GM21367 (cell line): ENCODE measurements around the gene GRIK1.

ENCODE experiments used
- ATAC-seq: cut with Tn5 transposase; IDR thresholded peaks from one replicate; pipeline ENCODE4 v1.9.1; 2021; ENCODE audit not compliant: unreplicated experiment

Gene GRIK1

DNA sequence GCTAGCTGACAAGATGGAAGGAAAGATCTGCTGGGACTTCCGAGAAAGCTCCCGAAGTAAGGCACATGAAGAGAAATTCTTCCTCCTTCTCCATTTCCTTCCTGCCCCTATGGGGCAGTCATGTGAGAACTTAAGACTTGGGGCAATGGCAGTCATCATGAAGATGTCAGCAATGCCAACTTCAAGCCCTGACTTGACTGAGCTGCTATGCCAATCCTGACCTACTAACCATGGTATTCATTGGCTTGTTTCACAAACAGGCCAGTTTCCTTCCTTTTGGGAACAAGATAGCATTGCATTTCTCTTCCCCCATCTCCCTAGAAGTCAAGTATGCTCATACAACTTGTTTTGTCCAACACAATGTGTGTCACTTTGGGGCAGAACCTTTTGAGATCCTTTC is 25.5 kb downstream of the GRIK1 start:
- ATAC-seq, result no peak

DNA sequence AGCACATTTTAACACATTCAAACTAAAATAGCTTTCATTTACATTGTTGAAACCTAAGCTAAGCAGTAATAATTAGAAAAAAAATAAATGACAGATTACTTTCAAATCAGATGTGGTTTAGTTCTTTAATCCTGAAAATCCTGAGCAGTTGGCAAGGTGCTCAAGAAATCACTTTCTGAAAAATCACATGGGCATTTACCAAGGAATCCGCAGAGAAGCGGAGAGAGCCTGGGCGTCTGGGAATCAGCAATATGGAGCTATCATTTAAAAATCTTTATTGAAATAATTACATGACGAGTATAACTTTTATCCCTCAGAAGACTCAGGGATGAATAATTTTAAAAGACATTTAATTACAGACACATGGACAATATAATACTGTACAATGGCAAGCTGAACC is 30.2 kb downstream of the GRIK1 start:
- ATAC-seq, result no peak

DNA sequence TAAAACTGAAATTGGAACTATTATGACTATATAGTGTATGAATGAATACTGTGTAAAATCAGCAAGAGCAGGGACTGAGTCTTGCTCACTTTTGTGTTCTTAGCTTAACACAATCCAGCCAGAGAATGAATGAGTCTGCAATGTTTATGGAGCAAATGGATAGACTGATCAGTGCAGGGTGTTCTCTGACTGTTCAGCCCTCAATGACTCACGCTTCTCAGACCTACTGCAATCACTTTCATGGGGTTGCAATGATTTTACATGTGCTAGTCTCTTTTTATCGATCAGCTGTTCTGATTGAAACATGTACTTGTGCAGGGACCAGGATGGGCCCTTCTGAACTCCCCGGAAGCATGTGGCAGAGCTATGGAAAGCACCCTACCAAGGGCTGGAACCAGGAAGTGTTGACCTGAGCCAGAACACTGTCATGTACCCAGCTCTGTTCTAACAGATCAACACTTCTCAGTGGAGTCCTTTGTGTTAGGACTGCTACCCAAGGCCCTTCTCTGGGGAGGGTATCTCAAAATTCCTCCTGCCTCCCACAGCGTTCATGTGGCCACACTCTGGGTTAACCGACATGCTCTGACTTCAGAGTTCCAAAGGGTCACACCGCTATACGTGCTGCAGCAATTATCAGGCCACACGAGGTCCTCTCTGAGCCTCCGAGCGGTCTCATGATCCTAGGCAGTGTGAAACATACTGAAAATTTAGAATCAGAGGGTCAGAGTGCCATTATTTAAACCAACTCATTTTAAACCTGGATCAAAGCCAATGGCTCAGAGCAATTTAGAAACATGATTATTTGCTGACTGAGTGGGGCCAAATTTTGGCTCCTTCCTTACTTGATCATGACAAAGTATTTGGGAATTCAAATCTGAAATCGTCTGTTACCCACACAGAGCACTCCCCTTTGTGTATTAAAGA is 35.2 kb downstream of the GRIK1 start:
- no peak for ATAC-seq

DNA sequence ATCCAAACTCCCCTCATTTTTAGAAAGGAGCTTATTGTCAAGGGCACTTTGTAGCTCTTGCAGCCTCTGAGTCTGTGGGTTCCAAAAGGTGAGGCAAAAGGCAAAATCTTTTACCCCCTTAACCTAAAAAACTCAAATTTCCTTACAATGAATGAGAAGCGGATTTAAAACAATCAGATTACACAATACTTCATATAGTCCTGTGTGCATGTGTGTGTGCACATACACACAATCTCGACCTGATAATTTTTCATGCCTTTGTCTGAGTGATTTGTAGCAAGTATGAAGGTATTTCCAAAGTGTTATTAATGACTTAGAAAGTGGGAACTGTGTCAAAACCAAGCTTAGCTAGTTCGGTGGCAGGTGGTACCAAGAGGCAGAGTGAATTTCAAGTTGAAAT is 42.9 kb downstream of the GRIK1 start:
- ATAC-seq, result no peak

DNA sequence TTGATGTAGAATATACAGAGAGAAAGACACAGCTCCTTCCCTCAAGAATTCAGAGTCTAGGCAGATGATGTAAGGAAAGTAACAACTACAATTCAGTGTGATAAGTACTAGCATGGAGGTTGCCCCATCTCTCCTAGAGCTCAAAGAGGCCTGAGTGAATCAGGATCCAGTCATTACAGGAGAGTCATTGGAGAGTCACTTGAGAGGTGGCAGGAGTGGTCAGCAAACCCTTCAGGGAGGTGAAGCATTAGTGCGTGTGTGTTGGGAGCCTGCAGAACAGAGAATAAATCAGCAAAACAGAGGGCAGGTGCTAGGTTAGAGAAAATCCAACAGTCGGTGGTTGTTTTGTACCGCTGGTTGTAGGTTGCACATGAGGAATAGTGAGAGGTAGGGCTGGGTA is 46.1 kb downstream of the GRIK1 start:
- ATAC-seq, result no peak

DNA sequence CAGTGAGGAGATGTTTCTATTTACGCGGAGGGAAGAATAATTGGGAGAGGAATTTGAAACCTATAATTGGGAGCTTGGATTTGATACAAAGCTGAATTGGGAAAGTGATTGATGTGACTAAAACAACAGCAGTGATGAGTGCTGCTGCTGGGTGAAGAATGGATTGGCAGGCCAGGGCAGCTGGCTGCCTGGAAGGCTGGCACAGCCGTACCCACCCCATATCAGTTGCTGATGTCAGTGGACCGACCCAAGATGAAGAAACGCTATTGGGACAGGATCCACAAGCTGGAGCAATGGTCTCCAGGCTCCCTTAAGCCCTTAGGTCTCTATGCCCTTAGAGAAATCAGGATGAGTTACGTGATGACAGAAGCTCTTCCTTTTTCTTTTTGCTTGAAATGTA is 47.4 kb downstream of the GRIK1 start:
- ATAC-seq, result no peak

DNA sequence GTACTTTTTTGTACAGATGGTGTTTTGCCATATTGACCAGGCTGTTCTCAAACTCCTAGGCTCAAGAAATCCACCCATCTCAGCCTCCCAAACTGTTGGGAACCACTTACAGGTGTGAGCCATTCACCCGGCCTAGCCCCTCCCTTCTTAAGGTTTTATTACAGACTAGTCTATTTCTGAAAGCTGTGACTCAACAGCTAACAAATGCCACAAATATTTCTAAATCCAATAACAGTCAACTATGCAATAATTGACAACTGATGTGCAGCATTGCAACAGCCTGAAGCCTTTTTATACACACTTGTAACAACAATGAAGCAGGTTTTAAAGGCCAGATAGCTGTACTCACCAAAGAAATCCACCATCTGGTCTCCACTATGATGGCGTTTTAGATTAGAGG is 51.4 kb downstream of the GRIK1 start:
- ATAC-seq, result no peak

DNA sequence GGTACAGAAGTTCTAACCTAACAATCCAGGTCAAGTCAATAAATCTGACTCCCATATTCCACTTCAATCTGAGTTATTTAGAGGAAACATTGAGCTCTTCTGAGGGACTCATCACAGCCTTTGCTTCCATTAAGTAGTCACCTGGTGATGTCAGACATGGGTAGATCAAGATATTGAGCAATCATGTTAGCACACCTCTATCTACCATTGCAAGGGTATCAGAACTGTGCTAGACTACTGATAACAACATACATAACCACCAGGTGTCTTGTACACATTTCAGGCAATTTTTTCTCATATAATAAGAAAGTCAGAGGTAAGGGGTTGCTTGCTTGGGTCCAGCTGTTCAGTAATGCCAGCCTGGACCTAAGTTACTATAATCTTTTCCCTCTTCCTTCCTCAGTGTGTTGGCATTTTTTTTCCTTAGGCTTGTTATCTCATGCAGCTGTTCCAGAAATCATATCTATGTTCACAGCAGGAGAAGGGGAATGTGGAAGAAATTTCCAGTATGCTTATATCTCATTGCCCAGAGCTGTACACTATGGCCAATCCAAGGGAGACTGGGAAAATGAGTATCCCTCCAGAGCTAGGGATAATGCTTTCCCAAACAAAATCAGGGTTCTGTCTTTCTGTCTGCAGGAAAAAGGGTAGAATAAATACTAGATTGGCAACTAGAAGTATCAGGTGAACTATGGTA is 52.3 kb downstream of the GRIK1 start:
- no peak for ATAC-seq

DNA sequence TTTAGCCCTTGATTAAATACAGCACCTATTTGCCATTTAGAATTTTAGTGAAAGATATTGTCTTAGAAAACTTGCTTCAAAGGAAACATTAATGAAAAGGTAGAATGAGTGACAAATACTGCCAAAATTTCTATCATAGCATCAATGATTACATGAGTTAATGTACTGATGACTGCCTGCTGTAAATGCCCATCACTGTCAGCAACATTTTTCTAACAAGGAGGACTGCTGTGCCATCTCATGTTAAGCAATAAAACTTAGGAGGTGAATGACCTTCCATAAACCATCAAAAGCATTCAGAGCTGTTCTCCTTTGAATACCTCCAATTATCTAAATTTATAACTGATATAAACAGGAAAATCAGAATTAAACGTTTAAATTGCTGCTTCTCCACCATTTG is 54.3 kb downstream of the GRIK1 start:
- no peak for ATAC-seq

DNA sequence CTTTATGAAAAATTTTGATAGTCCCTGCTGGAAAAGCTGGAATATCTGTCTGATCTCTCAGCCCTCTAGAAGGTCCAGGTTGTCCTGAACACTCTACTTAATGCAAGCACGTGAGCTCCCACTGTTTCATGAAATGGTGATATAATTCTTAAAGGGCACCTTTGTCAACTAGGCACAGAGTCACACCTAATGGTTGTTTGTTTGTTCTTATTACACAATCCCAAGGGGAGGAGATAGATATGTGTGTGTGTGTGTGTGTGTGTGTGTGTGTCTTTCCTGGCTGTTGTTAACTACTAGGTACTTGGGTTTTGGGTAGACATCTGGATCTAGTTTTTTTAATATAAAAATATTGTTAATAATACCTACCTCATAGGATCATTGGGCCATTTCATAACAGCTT is 63.9 kb downstream of the GRIK1 start:
- no peak for ATAC-seq

DNA sequence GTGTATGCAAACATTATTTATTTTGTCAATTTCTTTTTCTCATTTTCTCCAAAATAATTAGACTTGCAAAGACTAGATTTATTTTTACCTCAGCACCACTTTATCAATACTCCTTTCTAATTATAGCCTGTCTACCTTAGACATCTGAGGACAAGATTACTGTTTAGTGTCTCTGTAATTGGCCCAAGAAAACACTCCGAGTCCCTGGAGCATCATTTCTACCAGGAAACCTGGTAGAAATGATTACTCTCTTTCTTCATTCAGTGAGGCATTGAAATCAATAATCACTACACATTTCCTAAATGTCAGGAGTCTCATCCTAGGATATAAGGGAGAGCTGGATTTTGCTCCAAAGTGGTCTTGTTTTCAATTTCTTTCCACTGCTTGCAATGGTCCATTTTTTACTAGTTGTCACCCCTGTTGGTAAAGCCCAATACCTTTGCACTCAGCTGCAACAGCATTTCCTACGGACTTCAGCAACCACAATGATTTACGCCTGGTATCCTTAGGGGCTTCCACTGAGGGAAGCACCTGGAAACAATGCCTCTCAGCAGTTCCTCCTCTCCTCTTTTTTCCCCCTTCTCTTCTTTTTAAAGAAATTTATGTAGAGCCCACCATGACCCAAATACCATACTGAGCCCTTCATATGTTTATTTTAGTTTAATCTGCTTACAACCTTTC is 64.6 kb downstream of the GRIK1 start:
- ATAC-seq, result no peak

DNA sequence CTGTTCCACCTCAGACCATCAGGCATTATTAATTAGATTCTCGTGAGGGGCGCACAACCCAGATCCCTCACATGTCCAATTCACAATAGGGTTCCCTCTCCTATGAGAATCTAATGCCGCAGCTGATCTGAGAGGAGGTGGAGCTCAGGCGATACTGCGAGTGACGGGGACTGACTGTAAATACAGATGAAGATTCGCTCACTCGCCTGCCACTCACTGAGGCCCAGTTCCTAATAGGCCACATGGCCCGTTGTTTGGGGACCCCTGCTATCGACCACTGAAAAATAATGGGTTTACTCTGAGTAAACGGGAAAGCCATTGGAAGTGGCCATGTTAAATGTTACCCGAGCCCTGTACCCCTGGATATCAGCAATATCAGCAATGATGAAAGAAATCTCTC is 65.9 kb downstream of the GRIK1 start:
- no peak for ATAC-seq

DNA sequence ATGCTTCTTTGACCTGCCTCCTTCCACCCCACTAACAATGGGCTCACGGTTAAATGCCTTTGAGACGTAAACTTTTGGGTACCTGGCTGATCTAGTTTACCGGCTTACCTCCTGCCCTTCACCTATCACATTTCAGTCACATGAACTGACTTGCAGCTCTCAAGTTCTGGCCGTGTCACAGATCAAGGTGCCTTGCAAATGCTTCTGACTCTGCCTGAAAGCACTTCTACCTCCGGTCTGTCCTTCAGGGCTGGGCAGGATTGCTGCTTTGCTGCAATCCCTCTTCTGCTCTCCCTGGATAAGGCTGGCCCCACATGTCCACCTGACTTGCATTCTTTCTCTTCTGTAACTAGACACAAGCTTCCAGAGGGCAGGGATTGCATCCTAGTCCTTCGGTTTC is 69.0 kb downstream of the GRIK1 start:
- no peak for ATAC-seq

DNA sequence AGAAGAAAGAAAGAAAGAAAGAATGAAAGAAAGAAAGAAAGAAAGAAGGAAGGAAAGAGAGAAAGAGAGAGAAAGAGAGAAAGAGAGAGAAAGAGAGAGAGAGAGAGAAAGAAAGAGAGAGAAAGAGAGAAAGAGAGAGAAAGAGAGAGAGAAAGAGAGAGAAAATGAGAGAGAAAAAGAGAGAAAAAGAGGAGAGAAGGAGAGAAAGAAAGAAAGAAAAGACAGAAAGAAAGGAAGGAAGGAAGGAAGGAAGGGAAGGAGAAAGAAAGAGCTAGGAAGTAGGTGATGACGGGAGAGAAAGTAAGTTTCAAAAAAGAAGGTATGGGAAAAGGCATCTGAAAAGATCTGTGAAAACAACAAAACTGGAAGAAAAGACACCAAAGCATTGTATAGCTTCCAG is 72.0 kb downstream of the GRIK1 start:
- no peak for ATAC-seq

DNA sequence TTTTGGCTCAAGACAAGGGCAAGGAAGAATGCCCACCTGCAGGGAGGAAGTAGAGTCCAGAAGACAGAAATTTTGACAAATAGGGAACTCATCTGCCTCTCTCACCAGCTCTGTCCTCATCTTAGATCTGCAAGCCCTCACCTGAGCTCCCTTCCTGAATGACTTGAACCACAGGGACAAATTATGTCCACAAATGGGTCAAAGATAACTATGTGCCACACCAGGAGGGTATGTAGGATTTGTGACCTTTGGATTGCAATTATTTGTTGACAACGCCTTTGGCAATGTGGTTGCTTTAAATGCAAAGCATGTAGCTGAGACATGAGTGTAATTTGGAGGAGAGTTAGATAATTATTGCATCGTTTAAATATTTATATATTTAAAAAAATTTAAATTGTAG is 79.5 kb downstream of the GRIK1 start:
- no peak for ATAC-seq

DNA sequence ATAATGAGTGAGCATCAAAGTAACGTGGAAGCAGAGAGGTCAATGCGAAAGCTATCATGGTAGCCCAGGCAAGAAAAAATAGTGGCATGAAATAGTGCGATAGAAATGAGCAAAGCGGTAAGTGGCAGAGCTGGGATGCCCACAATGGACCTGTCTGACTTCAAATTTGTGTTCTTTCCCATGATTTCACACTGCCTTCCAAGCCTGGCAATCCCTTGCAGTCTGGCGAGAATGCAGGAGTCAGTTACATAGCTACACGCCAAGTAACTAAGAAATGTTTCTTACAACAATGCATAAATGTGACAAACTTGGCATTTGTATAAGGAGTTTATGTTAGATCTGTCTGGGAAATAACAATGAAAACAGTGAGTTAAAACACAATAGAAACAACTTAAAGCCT is 82.6 kb downstream of the GRIK1 start:
- ATAC-seq, result no peak

DNA sequence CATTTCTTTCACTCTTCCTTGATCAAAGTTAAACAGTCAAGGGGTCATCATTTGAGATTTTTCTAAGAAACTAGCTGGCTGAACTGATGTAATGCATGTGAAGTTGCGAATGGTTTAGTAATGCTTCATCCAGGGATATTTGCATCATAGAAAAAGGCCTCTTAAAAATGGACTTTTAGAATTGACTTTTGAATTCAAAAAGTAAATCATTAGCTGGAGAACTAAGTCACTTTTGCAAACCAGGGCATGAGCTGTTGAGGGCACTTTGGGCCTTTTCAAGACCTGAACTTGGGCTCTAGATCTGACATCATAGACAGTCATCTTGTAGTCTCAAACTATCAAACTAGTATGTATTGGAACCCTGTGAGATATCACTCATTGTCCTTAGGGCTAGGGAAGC is 85.0 kb downstream of the GRIK1 start:
- no peak for ATAC-seq

DNA sequence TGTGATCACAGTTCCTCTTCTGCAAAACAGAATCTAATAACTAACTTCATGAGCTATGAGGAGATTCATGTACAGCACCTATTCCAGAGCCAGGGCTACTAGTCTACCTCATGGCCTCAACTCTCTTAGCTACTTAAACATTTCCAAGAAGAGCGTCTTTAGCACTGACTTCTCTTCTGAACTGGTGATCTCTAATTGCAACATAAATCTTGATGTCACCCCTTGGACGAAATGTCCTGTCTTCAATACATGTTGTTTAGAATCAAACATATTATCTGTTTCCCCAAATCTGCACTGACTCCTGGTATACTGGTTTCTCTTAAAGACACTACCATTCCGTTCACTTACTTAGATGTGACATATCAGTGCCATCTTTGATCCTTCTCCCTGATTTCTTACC is 88.2 kb downstream of the GRIK1 start:
- no peak for ATAC-seq

DNA sequence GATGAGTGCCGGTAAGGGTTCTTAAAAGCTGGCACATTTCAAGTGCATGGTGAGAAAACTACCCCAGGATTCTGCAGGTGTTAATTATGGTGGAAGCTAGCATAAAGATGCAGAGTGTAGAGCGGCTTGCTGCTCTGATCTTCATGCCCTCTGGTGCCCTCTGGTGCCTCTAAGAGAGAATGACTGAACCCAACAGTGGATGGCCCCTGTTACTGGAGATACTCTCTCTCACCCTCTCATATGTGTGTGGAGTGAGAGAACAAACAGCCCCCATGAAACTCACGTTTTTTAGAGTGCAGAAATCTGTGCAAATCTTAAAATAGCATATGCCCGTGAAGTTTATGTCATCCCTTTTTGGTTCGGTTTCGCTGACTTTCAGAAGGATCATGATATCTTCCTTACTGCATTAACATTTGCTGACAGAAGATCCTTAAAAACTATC is 90.0 kb downstream of the GRIK1 start:
- peak; percentile 96 for ATAC-seq

DNA sequence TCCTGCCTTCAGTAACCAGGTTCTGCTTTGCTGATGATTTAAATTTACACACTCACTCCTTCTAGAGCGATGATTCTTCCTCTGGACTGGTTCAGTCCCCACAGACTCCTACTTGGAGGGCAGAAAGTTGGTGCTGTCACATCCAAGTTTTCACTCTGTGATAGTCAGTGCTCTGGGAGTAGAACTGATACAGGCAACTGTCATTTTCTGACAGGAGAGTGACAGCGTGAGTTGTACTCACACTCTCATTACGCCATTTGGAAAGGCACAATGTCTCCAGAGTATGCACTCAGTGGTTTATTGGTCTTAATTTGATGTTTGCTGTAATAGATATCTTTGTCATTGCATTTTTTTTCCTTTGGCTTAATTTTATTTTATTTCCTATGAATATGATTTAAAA is 96.0 kb downstream of the GRIK1 start:
- no peak for ATAC-seq

DNA sequence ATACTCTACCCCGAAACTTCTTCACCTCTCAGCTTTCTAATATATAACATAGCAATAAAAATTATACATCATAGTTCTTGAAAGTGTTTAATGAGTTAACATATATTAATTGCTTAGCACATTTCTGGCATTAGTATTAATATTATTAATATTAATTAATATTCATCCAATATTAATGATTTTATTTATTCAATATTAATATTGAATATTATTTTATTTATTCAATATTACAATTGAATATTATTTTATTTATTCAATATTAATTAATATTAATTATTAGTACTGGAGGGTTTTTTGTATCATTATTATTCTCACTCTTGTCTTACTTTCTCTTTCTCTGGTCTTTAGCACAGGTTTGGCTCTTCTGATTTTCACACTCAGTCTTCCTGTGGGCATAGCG is 105.2 kb downstream of the GRIK1 start:
- ATAC-seq, result no peak

DNA sequence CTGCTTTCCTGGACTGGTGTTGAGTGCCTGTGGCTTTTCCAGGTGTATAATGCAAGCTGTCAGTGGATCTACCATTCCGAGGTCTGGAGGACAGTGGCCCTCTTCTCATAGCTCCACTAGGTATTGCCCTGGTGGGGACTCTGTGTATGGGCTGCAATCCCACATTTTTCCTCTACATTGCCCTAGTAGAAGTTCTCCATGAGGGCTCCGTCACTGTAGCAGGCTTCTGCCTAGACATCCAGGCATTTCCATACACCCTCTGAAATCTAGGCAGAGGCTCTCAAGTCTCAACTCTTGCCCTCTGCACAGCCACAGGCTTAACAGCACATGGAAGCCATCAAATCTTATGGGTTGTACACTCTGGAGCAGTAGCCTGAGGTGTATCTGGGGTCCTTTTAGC is 107.6 kb downstream of the GRIK1 start:
- ATAC-seq, result no peak
